Measurements from ENCODE around the gene LHFPL3.

Gene LHFPL3

DNA sequence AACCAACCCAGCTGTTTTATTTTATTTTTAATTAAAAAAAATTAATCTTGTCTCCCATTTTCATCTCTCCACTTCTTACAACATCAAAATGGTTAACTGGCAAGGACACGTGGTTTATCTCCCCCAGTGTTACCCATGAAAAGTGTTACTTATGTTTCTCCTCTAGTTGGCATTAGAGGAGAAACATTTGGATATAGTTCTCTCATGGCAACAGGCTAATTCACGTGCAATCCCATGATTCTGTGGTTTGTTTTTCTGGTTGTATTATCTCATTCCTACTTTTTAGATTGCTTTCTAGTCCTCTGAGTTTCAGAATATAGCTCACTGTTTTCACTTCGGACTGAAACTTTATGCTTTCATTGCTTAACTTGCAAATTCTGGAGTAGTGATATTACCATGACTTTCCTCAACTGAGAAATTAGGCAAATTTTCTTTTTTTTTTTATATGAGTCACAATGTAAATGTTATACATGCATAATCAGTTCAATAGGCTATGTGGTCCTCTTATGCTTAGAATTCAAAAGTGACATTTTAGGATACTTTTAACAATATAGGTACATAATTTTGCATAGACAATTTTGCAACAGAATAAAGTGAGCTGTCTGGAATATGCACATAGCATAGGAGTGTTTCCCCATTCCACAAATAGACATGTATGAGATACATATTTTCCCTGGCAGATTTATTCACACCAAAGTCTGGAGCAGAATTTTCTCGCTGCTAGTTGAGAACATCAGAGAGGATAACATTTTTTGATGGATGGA, 43.0 kb downstream of the LHFPL3 start:
- DNase-seq, result no peak

DNA sequence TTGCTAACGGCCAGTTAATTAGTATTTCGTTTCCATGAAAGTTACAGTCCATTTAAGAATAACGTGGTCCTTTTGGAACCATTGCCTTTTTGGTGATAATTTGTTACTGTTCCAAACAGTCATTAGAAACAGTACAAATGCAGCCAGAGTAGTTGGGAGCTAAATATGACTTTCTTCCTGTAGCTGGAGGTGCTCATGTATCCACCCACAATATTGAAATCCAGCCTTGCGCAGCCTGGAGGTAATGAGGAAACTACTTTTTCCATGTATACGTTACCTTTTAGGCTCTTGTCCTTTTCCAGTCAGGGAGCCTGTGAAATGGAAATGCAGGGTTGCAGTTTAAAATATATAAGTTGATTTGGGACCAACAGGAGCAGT, 43.6 kb downstream of the LHFPL3 start:
- no peak for DNase-seq

DNA sequence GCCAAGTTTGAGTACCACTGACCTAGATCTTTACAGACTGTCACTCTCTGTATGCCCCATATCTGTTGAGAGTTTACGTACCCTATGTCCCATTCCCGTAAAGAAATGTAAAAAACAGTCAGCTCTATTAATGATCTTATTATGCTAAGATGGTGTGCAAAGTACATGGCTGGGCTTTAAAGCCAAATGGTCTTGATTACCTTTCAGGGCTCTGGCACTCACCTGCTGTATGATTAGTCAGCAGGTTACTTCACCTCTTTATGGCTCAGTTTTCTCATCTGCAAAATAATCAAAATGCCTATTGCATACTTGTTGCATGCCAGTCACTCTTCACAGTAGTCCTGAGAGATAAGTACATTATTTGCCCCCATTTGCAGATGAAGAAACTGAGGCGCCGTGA, 54.2 kb downstream of the LHFPL3 start:
- DNase-seq, result no peak

DNA sequence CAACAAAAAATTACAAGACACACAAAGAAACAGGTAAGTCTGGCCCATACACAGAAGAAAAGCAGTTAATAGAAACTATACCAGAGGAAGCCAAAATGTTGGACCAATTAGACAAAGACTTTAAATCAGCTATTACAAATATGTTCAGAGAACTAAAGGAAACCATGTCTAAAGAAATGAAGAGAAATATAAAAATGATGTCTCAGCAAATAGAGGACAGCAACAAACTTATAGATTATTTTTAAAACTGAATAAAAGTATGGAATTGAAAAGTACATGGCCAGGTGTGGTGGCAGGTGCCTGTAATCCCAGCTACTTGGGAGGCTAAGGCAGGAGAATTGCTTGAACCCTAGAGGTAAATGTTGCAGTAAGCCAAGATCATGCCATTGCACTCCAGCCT, 58.5 kb downstream of the LHFPL3 start:
- no peak for DNase-seq

DNA sequence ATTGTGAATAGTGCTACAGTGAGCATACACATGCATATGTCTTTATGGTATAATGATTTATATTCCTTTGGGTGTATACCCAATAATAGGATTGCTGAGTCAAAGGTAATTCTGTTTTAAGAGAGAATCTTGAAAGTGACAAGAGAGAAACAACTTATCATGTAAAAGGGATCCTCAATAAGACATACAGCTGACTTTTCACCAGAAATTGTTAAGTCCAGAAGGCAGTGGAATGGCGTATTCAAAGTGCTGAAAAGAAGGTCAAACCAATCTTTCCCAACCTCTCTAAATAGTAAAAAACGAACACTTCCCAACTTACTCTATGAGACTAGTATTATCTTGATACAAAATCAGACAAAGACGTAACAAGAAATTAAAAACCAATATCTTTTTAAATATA, 59.8 kb downstream of the LHFPL3 start:
- DNase-seq, result no peak

DNA sequence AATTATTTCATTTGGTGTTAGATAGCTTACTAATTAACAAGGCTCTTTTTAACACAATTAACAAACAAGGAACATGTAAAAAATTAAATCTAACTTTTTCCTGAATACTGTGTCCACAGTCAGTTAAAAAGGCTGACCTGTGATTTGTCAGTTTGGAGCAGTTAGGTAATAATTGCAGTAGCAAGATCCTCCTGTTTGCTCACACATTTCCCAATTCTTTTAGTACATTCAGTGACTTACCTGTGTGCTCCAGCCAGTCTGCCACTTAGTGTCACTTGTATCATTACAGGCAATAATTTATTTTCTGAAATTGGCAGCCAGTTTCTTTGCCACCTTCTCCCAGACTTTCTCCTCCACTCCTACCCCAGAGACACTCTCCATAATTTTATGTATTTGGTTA, 66.8 kb downstream of the LHFPL3 start:
- no peak for DNase-seq

DNA sequence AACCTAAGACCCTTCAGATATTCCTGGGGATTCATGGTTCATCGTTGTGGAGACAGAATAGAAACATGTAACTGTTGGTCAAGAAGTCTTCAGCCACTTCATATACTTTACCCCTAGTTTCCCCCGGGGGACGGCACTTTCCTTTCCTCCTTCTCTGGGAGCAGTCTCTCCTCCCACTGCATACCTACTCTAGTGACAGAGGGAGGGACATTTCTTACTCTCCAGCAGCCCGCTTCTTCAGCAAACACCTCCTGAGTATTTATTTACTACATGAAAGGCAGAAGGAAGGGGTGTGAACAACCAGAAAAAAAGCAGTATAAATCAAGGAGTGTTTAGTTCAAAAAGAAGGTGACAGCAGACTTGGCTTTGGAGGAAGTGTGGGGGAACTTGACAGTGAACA, 69.0 kb downstream of the LHFPL3 start:
- DNase-seq, result no peak

DNA sequence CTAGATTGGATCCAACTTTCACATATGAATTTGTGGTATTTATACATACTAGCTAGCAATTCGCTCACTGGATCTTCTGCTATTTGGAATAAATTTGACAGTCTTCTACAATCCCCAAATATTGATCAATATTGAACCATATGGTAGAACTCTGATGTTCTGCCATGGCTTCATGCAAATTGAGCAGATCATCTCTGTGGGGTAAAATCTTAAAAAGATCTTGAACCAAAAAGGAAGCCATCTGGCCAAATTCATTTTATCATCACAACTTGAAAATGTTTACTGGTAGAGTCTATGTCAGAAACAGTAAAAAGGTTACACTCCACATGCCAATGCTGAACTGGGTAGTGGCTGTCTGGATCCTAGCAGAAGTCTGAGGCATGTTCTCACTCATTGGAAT, 80.0 kb downstream of the LHFPL3 start:
- no peak for DNase-seq

DNA sequence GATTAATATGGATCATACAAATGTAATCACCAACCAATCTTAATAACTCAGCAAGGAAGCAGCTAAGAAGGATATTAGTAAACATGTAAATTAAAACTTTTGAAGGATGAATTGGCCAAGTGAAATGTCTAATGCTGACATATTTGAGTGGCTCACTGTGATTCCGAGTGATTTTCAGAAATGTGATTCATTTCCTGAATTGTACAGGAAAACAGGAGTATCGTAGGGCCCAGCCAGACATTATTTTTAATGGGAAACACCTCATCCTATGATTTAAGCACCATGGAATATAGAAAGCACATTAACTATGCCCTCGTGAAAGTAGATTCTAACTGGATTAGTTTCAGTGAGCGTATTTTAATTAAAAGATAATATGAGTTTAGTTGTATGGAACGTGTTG, 82.3 kb downstream of the LHFPL3 start:
- DNase-seq, result no peak

DNA sequence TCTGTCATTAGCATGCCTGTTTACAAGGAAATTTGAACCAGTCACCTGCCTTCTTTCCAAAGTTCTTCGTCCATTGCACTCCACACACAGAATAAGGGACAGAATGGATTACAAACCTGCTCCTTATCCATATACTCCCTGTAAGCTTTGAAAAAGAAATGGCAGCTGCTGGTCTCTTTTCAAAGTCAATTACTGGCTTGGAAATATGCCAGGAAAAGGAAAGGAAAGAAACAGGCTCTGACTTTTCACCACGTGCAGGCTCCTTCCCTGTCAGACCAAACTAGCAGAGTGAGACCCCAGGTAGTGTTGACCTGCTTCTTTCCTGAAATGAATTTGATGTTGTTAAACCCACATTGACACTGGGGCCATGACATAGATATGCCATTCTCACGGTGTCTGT, 84.5 kb downstream of the LHFPL3 start:
- DNase-seq, result no peak

DNA sequence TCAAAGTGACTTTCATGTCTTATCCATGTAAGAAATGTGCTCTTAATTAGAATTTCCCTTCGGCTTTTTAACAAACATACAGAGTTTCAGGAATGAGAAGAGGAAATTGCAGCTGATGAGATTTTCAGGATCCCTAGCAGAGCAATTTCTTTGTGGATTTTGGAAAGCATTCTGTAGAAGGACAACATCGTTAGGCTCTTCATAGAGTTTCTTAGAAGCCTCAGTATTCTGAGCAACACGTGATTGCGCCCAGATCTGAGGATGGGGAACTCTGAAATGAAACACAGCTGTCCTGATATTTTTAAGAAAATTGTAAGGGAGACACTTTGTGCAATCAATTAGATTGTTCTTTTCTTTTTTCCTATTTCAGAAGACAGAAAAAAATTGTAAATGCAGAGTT, 85.8 kb downstream of the LHFPL3 start:
- DNase-seq, result no peak

DNA sequence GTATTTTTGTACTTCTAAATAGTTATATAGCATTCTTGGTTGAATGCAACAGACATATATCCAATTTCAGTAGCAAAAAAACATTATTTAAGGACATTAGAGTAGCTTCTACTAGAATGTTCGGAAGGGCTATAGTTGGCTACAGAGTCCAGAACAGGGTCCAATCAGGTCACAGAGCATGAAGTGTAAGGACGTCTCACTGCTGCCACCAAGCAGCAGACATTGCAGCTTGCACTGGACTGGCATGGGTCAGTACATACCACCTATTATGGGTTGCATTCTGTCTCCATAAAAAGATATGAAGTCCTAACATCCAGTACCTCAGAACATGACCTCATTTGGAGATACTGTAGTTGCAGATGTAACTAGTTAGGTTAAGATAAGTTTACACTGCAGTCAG, 87.3 kb downstream of the LHFPL3 start:
- DNase-seq, result no peak

DNA sequence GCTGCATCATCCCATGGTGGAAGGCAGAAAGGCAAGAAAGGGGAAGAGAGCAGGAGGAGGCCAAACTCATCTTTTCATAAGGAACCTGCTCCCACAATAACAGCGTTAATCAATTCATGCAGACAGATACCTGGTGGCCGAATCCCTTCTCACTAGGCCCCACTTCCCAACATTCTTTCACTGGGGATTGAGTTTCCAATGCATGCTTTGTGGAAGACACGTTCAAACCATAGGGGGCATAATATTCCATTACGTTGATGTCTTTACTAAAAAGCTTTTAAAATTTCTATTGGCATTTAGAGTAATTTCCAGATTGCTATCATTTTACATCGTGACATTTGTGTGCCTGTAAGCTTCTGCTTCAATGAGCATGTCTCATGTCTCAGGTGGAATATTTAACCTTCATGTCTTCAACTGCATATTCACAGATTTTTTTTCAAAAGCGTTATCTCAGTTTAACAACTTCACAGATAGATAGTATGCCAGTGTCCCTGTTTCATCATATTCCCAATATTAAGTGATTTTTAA, 88.5 kb downstream of the LHFPL3 start:
- no peak for DNase-seq

DNA sequence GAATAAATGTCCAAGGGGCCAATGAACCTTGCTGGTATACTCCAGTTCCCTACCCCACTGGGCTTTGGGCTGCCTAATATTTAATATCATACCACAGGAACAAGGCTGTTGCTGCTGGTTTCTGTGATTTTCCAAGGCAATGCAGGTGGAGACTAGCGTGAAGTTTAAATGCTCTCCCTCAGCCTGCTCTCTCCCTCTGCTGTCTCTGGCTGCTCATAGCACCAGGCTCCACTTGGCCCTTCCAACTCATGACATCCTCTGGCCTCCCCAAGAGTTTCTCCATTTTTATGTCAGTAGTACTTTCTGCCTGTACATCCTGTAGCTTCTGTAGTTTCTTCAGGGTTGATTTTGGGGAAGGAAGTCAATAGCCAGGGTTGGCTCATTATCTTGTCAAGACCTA, 103.5 kb downstream of the LHFPL3 start:
- DNase-seq, result no peak

DNA sequence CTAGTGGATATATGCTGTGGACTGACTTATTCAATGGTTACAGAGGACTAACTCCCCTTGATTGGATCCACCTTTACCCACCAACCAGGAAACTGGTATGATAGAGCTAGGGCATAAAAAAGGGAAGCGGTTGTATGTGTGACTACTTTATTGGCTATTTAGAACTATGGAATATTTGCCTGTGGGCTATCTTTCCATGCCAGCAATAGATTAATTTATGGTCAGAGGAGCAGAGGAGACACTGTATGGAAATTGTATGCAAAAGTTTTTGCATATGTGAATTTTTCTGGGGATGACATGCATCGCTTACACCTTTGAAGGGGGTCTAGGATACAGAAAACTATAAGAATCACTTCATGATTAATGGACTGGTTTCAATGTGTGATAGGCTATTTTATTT, 105.7 kb downstream of the LHFPL3 start:
- DNase-seq, result no peak

DNA sequence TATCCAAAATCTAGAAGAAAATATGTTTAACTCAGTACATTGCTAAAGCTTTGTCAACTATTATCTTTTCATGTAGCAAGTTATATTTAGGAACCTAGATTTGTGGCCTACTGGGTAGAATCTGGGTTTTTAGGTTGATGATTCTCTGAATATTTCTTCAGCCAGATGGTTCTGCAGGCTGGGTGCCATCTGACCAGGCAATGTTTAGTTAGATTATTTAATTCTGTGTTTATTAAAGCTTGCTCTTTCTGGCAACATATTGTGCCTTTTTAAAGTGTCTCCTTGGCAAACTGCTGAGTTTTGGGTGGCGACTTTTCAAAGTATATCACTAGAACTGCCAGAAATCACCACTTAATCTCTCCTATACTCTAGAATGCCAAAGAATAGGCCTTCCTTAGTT, 114.1 kb downstream of the LHFPL3 start:
- no peak for DNase-seq

DNA sequence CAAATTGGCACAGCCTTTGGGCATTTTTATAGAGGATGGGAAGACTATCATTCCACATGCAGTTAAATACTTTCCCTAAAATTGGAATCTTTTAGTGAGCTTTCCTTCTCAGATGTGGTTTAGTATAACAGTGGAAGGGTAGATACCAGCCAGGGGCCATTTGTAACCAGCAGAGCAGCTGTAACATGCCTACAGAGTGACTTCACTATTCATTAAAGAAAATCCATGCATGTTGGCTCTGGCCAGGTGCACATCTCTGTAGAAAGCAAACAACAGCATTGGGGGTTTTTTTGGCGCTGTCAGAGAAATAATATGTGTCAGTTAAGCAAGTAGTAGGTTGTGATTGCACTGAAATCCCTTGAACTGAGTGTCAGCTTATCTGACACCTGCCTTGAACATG, 115.6 kb downstream of the LHFPL3 start:
- DNase-seq, result no peak

DNA sequence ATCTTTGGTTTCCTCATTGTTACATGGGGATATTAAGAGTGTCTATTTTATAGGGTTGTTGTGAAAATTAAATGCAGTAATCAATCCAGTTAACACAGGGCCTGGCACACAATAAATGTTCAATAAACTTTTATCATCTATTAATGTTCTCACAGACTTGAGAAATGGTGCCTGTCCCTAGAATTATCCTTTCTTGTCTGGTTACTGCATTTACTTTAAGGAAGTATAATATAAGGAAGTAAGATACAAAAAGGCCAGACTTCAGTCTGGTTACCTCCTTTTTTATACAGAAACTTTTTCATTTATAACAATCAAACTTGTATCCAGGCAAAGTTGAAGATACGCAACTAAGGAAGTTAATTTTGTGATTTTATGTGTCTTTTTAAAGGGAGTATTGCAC, 117.0 kb downstream of the LHFPL3 start:
- DNase-seq, result no peak

DNA sequence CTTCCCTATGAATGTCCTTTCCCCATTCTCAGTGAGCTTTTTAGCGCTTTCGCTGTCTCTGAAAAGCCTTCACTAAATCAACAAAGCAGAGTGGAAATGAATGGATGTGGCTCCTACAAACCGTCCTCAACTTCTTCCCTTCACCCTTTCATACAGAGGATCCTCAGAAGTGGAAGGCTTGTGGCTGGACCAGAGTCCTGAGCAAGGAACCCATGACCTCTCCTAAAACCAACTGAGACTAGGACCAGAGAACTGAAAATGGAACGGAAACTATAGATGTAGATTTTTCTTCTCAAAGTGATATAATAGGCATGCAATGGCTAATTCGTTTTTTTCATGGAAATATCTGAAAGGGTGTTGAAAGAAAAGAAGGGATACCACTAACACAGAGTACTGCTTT, 122.5 kb downstream of the LHFPL3 start:
- no peak for DNase-seq

DNA sequence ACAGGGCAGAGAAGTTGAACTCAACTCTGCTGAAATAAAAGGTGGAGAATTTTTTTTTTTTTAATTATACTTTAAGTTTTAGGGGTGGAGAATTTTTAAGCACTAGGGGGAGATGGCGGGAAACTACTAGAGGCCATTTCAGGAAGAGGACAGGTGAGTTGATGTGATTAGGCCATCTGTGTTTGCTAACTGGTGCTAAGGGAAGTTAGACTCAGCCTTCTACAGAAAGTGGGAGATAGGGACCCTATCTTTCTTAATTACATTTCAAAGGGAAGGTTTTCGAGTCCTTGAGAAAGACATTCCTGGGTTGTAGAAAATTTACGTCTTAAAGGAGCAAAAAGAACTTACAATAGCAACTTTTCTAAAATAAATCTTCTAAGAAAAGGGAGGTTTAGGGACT, 124.8 kb downstream of the LHFPL3 start:
- no peak for DNase-seq

DNA sequence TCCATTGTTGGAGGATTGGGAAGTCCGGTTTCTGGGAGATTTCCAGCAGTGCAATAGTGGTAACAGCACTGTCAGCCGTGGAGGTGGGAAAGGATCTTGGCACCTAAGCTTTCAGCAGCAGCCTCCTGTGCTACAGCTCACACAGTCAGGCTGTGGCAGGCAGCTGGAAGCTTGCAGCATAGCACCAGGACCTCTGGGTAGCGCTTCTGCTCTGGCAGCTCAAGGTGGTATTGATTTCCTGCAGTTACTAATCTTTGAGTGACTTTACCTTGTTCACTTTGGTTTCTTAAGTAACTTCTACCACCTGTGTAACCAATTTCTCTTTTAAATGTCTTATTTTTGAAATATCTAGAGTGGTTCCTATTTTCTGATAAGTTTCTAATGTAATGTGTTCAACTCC, 130.5 kb downstream of the LHFPL3 start:
- no peak for DNase-seq

DNA sequence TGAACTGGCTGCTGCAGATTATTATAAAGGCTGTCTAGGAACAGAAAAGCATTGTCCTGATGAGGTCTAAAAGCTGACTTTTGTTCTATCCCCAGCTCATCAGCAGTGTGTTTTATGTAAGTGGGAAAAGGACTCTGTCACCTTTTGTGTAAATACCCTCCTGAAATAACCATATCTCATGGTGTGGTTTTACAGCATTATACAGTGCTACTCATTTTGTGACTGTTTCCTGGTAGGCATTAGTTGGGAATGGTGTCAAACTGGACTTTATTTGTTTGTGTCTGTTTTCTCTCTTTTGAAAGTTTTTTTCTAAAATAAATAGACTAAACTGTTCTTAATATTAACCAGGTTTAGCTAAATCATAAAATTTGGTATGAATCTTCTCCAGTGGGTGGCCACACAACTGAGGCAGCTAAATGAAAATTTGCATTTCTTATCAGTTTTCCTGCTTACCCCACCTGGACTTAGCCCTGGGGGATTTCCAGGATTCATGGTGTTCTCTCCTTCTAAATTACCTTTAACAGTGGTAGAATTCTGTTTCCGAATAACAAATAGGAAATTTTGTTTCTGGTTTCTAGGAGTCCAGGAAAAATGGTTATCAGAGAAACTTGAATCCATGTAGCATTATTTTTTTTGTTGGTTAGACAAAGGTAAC, 140.9 kb downstream of the LHFPL3 start:
- no peak for DNase-seq

DNA sequence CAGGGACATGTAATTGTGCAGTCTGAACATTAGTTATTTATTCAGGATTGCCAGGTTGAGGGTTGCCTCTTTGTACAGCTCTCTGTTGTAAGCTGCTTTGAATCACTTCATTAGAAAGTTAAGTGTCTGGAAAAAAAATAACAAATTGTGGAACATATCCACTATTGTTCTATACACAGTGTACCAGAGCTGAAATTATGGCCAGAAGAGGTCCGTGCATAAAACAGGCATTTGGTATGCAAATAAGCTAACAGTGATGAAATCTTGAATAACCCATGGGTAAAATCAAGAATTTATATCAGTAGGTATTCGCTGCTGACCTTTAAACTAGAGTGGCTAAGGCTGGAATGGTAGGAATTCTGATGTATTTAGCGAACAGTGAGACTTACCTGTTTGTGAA, 152.1 kb downstream of the LHFPL3 start:
- DNase-seq, result no peak

DNA sequence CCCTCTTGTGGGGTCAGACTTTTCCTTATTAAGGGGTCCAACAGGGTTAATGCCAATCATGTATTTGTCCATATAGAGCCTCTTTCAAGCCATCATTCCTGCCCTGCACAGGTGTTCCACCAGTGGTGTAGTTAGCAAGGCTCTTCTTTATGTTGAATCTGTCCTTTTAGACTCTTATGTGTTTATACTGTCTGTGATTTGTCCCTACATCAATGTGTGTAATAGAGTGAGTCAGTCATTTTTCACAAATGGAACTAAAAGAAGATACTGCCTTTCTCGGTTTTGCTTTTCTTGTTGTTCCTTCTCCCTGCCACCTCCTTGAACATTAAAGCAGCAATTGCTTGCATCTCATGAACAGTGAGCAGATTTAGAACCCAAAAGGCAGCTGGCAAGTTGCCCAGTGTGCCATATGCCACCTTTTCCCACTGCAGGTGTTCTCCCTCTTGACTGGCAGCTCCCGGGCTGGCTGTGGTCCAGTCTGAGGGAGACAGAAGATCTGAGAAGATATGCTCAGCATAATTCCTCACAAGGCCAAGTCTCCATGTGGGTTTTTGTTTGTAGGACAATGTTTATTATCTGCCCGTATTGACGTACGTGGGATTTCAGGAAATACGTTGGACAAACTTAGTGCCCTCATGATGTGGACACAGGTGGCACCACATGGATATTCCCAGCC, 154.1 kb downstream of the LHFPL3 start:
- DNase-seq, result no peak
